ENCODE measurements around the gene TMSB4Y. TPM values are rescaled to one million over a fixed set of nuclear protein-coding genes. Genes with fewer than 3 reads are reported as not detected.
A peak's percentile ranks its signal among the peaks of the same experiment; 100 is the strongest.

Gene TMSB4Y
- total RNA-seq, result under 1 TPM; 0.65 to 0.67 TPM

GRCh38 chrY:13703568-13703968 is at the start of gene TMSB4Y:
Gene TMSB4Y, plus strand, starts transcription at chrY:13703899.
- POLR2A ChIA-PET, result interaction anchor here (0.9 to 1.7 kb wide), 2 partner anchors 224 to 267 kb away, joined by 3 to 6 read pairs; partner anchors contain the start of gene UTY
- Mint-ChIP-seq H3K27me3 (no peaks in the 10 kb centered on the region), H3K9me3 (no peaks in the 10 kb centered on the region), H3K36me3 (no peaks in the 10 kb centered on the region), H3K27ac (peak within 1 kb of the TSS; percentile 91), H3K4me3 (peak within 1 kb of the TSS; percentile 78), H3K4me1 (ENCODE audit: low read depth) (peaks cover 11% of the 10 kb centered on the region)
- peak; percentile 82 for DNase-seq
- CTCF ChIA-PET, result no interaction called here
- intact Hi-C loops (cut with micrococcal nuclease), result loop anchor here (2.0 to 10.0 kb wide), 3 partner anchors 223 to 799 kb away; partner anchors contain the start of genes DDX3Y and UTY

- H3K9me3 Mint-ChIP-seq, result no peaks in the 10 kb centered on the region
- intact Hi-C loops (cut with micrococcal nuclease), result no loop called here
- DNase-seq, result no peak
- no peak overlapping the region for H3K4me3 Mint-ChIP-seq
- H3K4me1 Mint-ChIP-seq (ENCODE audit: low read depth), result no peaks in the 10 kb centered on the region
- no peaks in the 10 kb centered on the region for H3K27me3 Mint-ChIP-seq
- H3K27ac Mint-ChIP-seq, result no peak overlapping the region
- H3K36me3 Mint-ChIP-seq, result no peaks in the 10 kb centered on the region
- ChIA-PET CTCF (no interaction called here), POLR2A (no interaction called here)
Observed at GRCh38 chrY:13664162-13664561, 39.5 kb upstream of the TMSB4Y start.

- Mint-ChIP-seq H3K4me3 (no peak overlapping the region), H3K4me1 (ENCODE audit: low read depth) (no peaks in the 10 kb centered on the region), H3K9me3 (peaks cover 32% of the 10 kb centered on the region), H3K27me3 (no peaks in the 10 kb centered on the region), H3K27ac (no peak overlapping the region), H3K36me3 (peaks cover 3% of the 10 kb centered on the region)
- intact Hi-C loops (cut with micrococcal nuclease), result no loop called here
- ChIA-PET POLR2A (no interaction called here), CTCF (no interaction called here)
- no peak for DNase-seq
Observed at GRCh38 chrY:13671122-13671521, 32.6 kb upstream of the TMSB4Y start.

GRCh38 chrY:13702276-13702675 is 1.4 kb upstream of the TMSB4Y start:
- intact Hi-C loops (cut with micrococcal nuclease), result loop anchor here (2.0 to 10.0 kb wide), 3 partner anchors 221 to 797 kb away; partner anchors contain the start of genes DDX3Y and UTY
- Mint-ChIP-seq H3K27ac (no peak overlapping the region), H3K4me1 (ENCODE audit: low read depth) (peaks cover 9% of the 10 kb centered on the region), H3K9me3 (no peaks in the 10 kb centered on the region), H3K27me3 (no peaks in the 10 kb centered on the region), H3K36me3 (no peaks in the 10 kb centered on the region), H3K4me3 (no peak overlapping the region)
- DNase-seq, result no peak
- ChIA-PET CTCF (no interaction called here), POLR2A (no interaction called here)

- Mint-ChIP-seq H3K4me3 (peak overlapping the region; percentile 78), H3K36me3 (no peaks in the 10 kb centered on the region), H3K4me1 (ENCODE audit: low read depth) (peaks cover 11% of the 10 kb centered on the region), H3K9me3 (no peaks in the 10 kb centered on the region), H3K27ac (peak overlapping the region; percentile 91), H3K27me3 (no peaks in the 10 kb centered on the region)
- CTCF ChIA-PET, result no interaction called here
- peak; percentile 28 for DNase-seq
- intact Hi-C loops (cut with micrococcal nuclease), result loop anchor here (1.0 to 10.0 kb wide), 4 partner anchors 46 to 800 kb away; partner anchors contain the start of gene DDX3Y
- POLR2A ChIA-PET, result interaction anchor here (0.9 to 1.7 kb wide), 2 partner anchors 225 to 267 kb away, joined by 3 to 6 read pairs; partner anchors contain the start of gene UTY
Observed at GRCh38 chrY:13704121-13704930, 627 bp downstream of the TMSB4Y start.

- H3K27ac Mint-ChIP-seq, result no peak overlapping the region
- POLR2A ChIA-PET, result no interaction called here
- CTCF ChIA-PET, result no interaction called here
Observed at GRCh38 chrY:13705197-13705596, 1.5 kb downstream of the TMSB4Y start.

GRCh38 chrY:13708038-13708437 is 4.3 kb downstream of the TMSB4Y start:
- H3K36me3 Mint-ChIP-seq, result no peaks in the 10 kb centered on the region
- CTCF ChIA-PET, result interaction anchor here (1.5 kb wide), 2 partner anchors 30 to 42 kb away, joined by 3 to 4 read pairs; no protein-coding TSS in a partner anchor
- POLR2A ChIA-PET, result no interaction called here
- H3K4me3 Mint-ChIP-seq, result no peak overlapping the region
- H3K27me3 Mint-ChIP-seq, result no peaks in the 10 kb centered on the region
- no peak for DNase-seq
- no peaks in the 10 kb centered on the region for H3K9me3 Mint-ChIP-seq
- H3K4me1 Mint-ChIP-seq (ENCODE audit: low read depth), result peaks cover 11% of the 10 kb centered on the region
- H3K27ac Mint-ChIP-seq, result no peak overlapping the region
- intact Hi-C loops (cut with micrococcal nuclease), result loop anchor here (10.0 kb wide), 2 partner anchors 333 to 803 kb away; partner anchors contain the start of gene DDX3Y

More at GRCh38 chrY:13705197-13705596, 1.5 kb downstream of the TMSB4Y start:
- Mint-ChIP-seq H3K36me3 (no peaks in the 10 kb centered on the region), H3K27me3 (no peaks in the 10 kb centered on the region), H3K9me3 (no peaks in the 10 kb centered on the region), H3K4me1 (ENCODE audit: low read depth) (peaks cover 11% of the 10 kb centered on the region), H3K4me3 (peak overlapping the region; percentile 78)
- DNase-seq, result no peak
- intact Hi-C loops (cut with micrococcal nuclease), result loop anchor here (2.0 to 10.0 kb wide), 3 partner anchors 46 to 800 kb away; partner anchors contain the start of gene DDX3Y

- ChIA-PET CTCF (no interaction called here), POLR2A (no interaction called here)
- intact Hi-C loops (cut with micrococcal nuclease), result no loop called here
- peaks cover 3% of the 10 kb centered on the region for H3K36me3 Mint-ChIP-seq
- H3K4me3 Mint-ChIP-seq, result no peak overlapping the region
- no peaks in the 10 kb centered on the region for H3K27me3 Mint-ChIP-seq
- H3K9me3 Mint-ChIP-seq, result no peaks in the 10 kb centered on the region
- no peaks in the 10 kb centered on the region for H3K4me1 Mint-ChIP-seq (ENCODE audit: low read depth)
- H3K27ac Mint-ChIP-seq, result no peak overlapping the region
- DNase-seq, result no peak
Observed at GRCh38 chrY:13718996-13719395, 15.3 kb downstream of the TMSB4Y start.

- no peak overlapping the region for H3K27ac Mint-ChIP-seq
- POLR2A ChIA-PET, result no interaction called here
- no peak overlapping the region for H3K4me3 Mint-ChIP-seq
- DNase-seq, result peak; percentile 21
- H3K36me3 Mint-ChIP-seq, result no peaks in the 10 kb centered on the region
- H3K9me3 Mint-ChIP-seq, result peaks cover 2% of the 10 kb centered on the region
- no peaks in the 10 kb centered on the region for H3K27me3 Mint-ChIP-seq
- no peaks in the 10 kb centered on the region for H3K4me1 Mint-ChIP-seq (ENCODE audit: low read depth)
- CTCF ChIA-PET, result no interaction called here
- intact Hi-C loops (cut with micrococcal nuclease), result loop anchor here (1.0 kb wide), 1 partner anchor 293 kb away; no protein-coding TSS in a partner anchor
Observed at GRCh38 chrY:13729517-13729916, 25.8 kb downstream of the TMSB4Y start.

GRCh38 chrY:13738618-13739017 is 34.9 kb downstream of the TMSB4Y start:
- POLR2A ChIA-PET, result no interaction called here

GRCh38 chrY:13751289-13752071 is 47.8 kb downstream of the TMSB4Y start:
- Mint-ChIP-seq H3K27me3 (no peaks in the 10 kb centered on the region), H3K4me1 (ENCODE audit: low read depth) (peaks cover 28% of the 10 kb centered on the region), H3K27ac (no peak overlapping the region), H3K4me3 (peak overlapping the region; percentile 80), H3K36me3 (no peaks in the 10 kb centered on the region), H3K9me3 (no peaks in the 10 kb centered on the region)
- DNase-seq, result peak; percentile 63
- intact Hi-C loops (cut with micrococcal nuclease), result loop anchor here (1.0 to 10.0 kb wide), 5 partner anchors 47 to 593 kb away; no protein-coding TSS in a partner anchor
- ChIA-PET POLR2A (no interaction called here), CTCF (interaction anchor here (1.1 kb wide), 1 partner anchor 17 kb away, joined by 5 read pairs; no protein-coding TSS in a partner anchor)

More at GRCh38 chrY:13738618-13739017, 34.9 kb downstream of the TMSB4Y start:
- Mint-ChIP-seq H3K4me3 (no peak overlapping the region), H3K27ac (no peak overlapping the region), H3K9me3 (peaks cover 4% of the 10 kb centered on the region), H3K4me1 (ENCODE audit: low read depth) (no peaks in the 10 kb centered on the region), H3K27me3 (no peaks in the 10 kb centered on the region), H3K36me3 (no peaks in the 10 kb centered on the region)
- intact Hi-C loops (cut with micrococcal nuclease), result loop anchor here (2.0 kb wide), 1 partner anchor 114 kb away; no protein-coding TSS in a partner anchor
- peak; percentile 56 for DNase-seq
- CTCF ChIA-PET, result interaction anchor here (0.7 to 1.2 kb wide), 3 partner anchors 11 to 774 kb away, joined by 3 to 10 read pairs (median 4); no protein-coding TSS in a partner anchor

GRCh38 chrY:13754661-13755060 is 51.0 kb downstream of the TMSB4Y start:
- Mint-ChIP-seq H3K36me3 (no peaks in the 10 kb centered on the region), H3K9me3 (no peaks in the 10 kb centered on the region), H3K4me3 (no peak overlapping the region), H3K27me3 (no peaks in the 10 kb centered on the region), H3K4me1 (ENCODE audit: low read depth) (peaks cover 29% of the 10 kb centered on the region), H3K27ac (no peak overlapping the region)
- intact Hi-C loops (cut with micrococcal nuclease), result loop anchor here (10.0 kb wide), 2 partner anchors 430 to 590 kb away; no protein-coding TSS in a partner anchor
- peak; percentile 15 for DNase-seq
- POLR2A ChIA-PET, result no interaction called here
- CTCF ChIA-PET, result no interaction called here
